DMS153 (cell line): ENCODE results near the gene PEA15.
A peak's percentile ranks its signal among the peaks of the same experiment; 100 is the strongest.

ENCODE experiments used
- DNase-seq: peaks from one replicate; lab custom pipeline; 2025; lab: John Stamatoyannopoulos, UW

Gene PEA15

DNA sequence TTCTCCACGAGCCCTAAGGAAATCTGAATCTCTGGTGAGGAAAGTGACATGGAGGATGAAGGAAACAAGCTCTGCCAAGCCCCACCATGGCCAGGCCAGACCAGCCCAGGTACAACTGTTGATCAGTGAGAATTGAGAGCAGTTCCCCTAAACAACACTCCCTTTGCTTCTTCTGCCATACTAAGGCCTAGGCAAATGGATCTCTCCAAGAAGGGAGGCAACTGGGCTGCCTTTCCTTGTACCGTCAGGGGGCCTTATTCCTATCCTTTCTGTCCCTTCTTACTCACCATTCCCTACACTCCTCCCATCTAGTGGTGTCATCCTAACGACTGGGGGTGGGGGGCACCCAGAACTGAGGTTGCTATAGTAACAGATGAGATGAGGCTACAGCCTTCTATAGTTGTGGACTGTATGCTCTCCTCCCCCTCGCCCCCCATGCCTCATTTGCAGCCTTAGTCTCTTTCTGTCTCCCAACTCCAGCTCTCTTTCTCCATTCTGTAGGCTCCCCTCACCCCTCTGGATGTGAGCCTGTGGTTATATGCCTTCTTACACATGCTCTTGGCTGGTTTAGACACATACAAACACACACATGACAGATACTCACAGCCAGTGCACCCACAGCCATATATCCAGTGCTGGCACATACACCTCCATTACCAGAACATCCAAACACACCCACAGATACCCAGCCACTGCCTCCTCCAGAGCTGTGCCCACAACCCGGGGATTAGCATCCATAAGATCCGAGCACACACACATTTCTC lies 3.6 kb downstream of the PEA15 start:
- no peak for DNase-seq

DNA sequence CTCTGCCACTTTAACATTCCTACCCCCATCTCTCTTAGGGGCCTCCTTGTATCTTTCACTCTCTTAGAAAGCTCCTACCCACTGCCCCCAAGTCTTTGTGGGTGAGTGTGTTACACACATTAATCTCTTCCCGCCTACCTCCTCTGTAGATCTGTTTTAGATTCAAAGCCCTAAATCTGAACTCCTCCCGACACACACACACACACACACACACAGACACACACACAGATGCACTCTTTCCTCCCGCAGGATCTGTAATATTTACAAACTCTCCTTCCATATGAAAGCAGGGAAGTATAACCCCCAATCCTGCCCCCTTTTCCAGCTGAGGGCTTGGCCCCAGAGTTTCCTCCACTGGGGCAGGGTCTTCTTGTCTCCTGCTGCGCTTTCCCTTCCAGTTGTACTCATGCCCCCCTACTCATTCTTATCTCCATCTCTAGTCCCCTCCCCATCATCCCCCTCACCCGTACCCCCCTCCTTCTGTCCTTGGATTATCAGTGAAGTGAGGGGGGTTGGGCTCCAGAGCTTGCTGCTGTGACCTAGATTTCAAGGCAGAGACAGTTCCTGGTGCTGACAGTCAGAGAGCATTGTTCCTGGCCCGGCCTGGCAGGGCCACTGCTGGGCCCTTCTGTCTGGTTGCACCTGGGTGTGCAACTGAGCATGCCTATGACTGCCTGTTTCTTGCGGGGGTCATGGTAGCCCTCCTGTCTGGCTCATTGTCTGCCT lies 4.3 kb downstream of the PEA15 start:
- no peak for DNase-seq

DNA sequence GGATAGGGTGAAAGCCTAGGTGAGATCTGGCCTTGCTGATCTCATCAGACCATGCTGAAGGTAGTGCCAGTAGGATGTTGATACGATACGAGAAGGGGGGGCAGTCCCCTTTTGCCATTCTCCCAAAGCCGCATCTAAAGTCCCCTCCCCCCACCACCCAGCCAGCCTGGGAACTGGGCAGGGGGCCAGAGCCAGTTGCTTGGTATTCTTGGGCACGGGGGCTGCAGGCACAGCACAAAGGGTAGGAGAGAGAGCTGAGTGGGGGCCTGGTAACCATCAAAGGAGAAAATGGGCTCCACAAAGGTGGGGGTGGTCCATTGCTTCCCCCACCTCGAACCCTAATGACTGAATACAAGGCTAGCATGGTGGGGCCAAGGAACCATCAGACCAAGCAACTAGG lies 5.4 kb downstream of the PEA15 start:
- DNase-seq = no peak

DNA sequence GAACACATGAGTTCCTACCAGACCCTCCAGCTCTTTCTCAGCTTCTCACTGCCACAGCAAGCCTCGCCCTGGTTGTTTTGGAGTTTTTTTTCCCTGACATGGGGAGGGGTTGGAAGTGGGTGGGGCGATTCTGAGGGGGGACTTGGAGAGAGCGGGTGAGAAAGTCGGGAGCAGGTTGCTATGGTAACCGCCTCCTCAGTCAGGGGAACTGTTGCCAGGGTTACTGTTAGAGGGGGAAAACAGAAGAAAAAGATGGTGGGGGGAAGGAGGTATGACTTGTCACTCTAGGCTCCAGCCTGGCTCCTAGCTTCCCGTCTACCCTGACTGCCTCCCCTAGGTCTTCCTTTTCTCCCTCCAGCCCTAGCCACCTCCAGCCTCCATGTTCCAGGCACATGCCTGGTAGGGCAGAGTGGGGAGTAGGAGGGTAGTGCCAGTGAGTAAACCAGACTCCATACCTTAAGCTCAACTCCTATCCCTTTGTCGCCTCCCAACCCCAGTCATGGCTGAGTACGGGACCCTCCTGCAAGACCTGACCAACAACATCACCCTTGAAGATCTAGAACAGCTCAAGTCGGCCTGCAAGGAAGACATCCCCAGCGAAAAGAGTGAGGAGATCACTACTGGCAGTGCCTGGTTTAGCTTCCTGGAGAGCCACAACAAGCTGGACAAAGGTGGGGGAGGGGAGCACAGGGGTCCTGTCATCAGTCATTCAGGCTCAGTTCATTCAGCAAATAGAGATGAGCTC lies 6.0 kb downstream of the PEA15 start:
- no peak for DNase-seq

DNA sequence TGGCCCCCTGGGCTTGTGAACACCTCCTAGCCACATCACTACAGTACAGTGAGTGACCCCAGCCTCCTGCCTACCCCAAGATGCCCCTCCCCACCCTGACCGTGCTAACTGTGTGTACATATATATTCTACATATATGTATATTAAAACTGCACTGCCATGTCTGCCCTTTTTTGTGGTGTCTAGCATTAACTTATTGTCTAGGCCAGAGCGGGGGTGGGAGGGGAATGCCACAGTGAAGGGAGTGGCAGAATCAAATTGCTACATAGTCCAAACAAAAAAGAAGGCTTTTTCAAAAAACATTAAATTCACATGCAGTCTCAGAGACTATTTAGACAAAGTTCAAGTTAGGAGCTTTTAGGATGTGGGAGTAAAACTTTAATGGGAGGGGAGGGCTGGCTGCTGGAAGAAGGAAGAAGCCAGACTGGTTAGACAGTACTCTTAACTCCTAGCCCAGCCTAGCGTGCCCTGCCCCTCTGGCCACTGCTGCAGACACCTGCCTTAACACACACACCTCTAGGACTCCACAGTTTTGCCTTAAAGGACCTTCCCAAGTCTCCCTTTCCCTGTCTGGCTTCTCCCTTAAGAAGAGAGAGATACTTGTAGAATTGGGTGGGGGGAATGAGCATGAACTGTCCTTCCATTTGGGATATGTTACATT lies 9.4 kb downstream of the PEA15 start:
- no peak for DNase-seq

DNA sequence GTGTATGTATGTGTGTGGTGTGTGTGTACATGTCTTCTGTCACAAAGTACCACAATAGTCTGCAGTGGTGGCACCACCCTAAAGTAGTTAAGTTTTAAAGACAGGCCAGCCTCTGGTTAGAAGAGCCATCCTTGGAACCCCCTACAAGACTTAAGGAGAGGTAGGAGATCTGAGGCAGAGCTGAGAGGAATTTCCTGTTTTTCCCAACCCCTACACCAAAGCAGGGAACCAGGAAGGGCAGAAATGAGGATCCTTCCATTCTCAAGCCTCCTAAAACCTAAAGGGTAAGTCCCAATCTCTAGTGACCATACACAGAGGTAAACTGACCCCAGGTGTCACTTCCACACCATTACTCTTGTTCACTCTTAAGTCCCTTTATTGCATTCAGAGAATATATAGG lies 11.1 kb downstream of the PEA15 start:
- DNase-seq = no peak

DNA sequence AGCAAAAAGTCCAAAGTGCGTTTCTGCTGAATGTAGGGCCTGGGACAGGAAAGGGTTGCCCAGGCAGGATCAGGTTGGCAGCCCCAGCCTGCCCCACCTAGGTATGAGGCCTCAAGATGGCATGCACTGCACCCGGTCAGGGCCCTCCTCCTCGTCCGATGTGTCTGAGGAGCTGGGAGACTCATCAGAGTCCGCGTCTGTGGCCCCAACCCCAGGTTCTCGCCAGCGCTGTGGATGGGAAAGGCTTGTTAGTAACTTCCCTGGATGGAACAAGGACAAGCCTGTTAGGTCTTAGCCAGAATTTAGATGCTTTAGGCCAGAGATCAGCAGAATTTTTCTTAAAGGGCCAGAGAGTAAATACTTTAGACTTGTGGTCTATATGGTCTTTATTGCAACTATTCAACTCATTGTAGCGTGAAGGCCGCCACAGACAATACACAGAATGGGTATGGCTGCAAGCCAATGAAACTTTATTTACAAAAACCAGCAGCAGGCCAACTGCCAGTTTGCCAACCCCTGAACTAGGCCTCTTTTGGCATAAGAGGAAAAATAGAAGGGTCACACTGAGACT lies 12.4 kb downstream of the PEA15 start:
- peak; percentile 4 for DNase-seq

DNA sequence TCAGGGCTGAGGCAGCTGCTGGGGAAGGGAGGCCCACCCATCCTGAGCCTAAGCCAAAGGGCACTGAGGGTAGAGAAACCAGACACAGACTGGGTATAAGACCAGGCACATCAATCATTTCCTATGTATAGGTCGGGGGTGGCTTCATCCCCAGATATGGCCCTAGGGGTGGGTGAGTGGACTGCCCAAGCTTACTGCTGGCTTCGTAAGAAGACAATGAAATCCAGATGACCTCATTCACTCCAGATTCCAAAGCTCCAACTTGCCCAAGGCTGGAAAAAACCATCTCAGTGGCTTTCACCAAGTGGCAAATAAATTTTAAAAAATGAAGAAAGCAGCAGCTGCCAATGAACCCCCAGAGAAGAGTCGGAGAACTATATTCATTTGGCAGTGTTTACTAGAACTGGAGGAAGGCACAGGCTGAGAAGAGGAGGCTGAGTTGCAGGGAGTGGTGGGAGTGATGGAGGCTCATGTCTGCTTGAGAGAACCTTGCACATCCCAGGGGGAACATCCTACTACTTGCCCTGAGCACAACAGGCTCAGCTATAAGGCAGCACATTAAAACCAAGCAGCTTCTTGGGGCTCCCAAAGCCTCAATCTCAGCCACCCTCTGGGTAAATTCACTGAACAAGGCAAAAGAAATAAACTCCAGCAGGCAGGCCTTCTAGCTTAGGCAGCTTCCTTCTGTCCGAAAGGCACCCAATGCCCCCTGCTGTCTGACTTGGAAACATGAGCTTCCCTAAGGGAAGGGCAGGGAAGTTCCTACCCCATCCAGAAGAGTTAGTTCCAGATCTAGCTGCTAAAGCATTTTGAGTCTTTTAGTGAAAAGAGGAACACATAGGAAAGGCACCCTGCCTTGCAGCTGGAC lies 14.1 kb downstream of the PEA15 start:
- DNase-seq = peak; percentile 55

DNA sequence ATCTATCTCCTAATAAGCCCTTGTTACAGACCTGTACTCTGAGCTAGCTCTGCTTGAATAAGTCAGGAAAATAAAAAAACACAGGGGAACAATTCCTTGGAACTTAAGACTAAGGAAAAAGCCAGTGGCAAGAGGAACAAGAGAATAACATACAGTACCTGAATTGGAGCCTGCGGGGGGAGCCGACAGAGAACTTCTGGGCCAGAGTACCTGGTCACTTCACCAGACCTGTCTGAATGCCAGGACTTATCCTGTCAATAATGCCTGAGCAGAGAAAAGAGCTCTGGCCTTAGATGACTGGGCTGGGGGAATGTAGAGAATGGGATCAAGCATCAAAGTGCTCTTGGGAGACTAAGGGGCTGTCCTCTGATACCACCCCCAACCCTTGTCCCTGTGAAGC lies 15.1 kb downstream of the PEA15 start:
- DNase-seq = no peak

DNA sequence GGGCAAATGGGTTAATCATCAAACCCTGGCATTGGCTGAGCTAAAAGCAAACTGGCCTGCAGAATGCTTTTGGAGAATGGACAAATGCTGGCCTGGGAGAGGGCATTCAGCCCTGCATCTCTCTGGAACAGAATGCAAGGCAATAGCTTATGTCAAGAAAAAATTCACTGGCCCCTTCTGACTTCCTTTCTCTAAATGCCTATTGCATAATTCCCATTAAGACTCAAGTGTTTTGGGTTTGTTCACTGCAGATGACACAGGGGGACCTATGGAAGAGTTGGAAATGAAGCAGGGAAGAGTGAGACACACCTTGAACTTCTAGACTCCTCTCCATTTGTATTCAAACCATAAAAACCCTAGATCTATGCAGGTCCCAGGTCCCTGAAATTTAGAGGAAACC lies 15.9 kb downstream of the PEA15 start:
- DNase-seq = no peak

DNA sequence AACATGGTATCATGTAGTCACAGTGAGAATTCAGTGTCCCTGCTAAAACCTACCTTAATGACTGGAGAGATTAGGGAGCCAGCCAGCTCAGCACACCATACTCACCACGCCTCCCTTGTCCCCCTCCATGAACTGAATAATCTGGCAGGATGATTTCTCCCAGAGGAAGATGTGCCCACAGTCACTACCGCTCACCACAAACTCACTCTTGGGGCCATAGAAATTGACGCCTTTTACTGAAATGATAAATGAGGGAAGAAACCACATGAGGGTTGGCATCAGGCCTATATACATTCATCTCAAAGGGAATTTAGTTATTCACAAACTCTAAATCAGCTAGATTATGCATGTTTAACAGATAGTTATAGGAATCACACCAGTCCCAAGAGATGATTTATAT lies 17.4 kb downstream of the PEA15 start:
- DNase-seq = no peak

DNA sequence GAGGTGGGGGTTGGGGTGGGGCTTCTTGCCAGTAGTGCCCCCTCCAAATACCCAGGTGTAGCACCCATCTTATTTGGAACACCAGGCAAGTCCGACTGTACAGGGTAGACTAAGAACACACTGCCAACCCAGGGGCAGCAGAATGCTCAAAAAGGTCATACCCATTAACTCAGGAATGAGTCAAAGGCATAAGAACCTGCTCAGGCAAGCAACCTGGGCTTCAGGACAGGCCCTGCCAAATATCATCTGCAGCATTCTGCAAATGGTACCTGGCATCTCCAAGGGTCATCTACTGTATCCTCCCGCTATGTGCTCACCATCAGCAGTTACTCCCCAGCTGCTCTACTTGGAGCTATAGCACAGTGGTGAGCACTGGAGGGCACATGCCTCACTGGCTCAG lies 19.4 kb downstream of the PEA15 start:
- no peak for DNase-seq

DNA sequence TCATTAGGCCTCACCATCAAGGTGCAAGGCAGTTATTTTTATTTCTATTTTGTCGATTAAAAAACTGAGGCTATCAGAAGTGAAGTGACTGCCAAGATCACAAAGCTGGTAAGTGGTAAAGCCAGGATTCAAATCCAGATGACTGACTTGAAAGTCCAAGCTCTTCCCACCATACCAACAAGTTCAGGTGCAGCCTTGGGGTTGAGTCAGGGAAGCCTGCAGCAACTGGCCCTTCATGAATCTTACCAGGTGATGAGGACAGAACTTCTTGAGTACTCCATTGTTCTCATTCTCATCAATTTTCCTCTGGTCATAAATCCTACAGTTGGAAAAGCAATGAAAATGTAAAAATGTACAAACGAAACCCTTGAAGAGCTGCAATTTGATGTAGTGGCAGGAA lies 20.2 kb downstream of the PEA15 start:
- no peak for DNase-seq

DNA sequence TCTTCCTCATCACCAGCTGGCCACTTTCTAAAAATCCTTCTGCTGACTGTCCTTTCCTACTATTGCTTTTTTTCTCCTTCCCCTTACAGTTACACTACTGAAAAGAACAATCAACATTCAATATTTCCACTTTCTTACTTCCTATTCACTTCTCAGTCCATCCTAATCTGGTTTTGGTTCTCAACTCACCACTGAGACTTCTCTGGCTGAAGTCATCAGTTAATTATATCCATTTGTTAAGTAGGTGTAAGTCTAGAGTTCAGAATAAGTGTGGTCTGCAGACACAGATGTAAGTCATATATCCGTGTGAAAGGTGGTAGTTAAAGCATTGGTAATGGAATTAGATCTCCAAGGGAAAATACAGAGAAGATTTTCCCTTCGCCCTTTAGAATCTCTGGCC lies 21.4 kb downstream of the PEA15 start:
- no peak for DNase-seq

DNA sequence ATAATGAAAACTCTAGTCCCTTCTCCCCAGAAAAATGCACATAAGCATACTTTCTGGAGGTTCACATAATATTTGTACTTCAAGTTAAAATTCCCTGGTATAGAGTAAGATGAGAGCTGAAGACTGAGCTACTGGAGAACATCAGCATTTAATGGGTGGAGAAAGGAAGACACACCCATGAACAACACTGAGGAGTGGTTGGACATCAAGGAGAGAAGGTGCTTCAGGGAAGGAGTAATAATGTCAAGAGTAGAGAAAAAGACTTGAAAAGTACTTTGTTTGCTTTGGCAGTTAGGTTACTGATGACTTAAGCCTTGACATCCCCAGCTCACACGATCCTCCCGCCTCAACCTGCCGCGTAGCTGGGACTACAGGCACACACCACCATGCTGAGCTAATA lies 21.9 kb downstream of the PEA15 start:
- DNase-seq = no peak

DNA sequence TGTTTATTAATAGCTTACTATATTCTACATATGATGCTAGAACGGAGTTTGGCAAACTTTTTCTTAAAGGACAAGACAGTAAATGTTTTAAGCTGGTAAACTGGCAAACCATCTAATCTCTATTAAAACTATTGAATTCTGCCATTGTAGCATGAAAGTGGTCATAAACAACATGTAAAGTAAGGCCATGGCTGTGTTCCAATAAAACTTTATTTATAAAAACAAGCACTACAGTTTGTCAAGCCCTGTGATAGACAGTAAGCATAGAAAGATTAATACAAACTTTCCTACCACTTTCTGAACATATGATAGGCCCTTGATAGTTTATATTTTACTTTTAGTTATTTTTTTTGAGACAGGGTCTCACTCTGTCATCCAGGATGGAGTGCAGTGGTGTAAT lies 22.4 kb downstream of the PEA15 start:
- DNase-seq = no peak

DNA sequence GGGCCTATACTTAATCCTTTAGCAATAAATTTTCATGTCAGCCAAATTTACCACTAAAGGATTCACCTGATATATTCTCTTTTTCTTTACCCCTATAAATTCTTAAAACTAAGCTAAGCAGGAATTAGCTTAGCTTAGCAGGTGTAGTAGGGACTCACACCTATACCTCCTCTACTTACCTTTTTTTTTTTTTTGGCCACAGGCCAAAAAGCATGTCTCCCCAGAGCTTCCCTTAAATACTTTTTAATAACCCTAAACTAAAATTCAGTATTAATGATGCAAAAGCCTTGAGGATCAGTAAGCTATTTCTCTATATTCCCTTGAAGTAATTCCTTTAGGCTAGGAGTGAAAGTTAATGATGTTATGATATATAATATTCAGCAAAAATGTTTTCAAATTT lies 23.2 kb downstream of the PEA15 start:
- DNase-seq = no peak

DNA sequence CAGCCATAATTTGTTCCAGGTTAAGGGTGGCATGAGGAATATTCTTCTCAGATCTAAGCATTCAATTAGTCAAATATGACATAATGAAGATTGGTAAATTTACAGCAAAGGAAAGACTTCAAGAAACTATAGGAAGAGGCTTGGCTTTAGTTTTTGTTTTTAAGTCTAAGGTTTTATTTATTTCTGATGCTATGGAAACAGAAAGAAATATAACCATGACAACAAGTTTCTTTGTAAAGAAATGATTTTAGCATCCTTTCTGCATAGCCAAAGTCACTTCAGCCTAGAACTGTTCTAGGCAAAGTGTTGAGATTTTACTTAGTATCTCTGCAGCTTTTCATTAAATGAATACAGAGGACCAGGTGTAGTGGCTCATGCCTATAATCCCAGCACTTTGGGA lies 27.7 kb downstream of the PEA15 start:
- no peak for DNase-seq

DNA sequence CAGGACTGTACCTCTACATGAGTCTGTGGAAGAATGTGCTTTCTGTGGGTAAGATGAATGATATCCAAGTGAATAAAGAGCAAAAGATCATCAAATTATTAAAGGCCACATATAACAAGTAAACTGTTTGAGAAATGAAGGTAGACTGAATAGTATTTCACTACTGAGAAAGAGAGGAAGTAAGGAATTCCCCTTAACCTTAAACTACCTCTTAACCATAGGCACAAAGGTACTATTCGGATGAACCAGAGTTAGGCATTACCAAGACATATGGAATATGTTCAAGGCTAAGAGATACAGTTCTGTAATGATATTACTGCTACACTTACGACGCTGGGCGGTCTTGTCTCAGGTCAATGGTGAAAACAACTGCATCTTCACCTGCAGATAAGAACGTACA lies 31.6 kb downstream of the PEA15 start:
- no peak for DNase-seq

DNA sequence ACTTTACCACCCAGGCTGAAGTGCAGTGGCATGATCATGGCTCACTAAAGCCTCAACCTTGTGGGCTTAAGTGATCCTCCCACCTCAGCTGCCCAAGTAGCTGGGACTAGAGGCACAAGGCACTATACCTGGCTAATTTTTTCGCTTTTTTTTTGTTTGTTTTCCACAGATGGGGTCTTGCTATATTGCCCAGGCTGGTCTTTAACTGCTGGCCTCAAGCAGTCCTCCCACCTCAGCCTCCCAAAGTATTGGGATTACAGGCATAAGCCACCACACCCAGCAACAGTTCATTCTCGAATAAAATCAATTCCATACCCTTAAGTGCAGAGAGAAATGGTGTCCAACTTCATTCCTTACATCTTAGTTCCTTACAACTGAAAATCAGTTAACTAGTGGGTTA lies 32.4 kb downstream of the PEA15 start:
- no peak for DNase-seq

DNA sequence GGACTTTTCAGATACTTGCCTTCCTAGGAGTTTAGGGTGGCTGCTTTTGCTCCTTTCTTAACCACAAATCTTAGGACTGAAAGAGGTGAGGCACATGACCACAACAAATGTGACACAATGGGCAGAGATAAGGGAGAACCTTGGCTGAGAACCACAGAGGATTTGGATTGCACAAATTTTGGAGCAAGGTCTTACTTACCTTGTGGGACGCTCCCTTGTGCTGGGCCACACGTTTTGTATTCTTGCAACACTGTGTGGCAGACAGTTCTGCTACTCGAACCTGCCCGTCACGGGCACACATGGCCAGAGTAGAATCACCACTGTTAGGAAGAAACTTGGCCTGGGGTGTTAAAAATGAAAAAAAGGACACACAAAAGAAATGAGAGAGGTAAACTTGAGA lies 33.2 kb downstream of the PEA15 start:
- DNase-seq = no peak
